Epithelial cell of proximal tubule (primary cell): ENCODE data around the gene CHD6. TPM values are rescaled to one million over a fixed set of nuclear protein-coding genes. Genes with fewer than 3 reads are reported as not detected.

Experiments used
- DNase-seq: peaks from one replicate; pipeline ENCODE4 v3.0.0-alpha.2; 2011; ENCODE audit warnings: low read depth
- H3K4me3 ChIP-seq: 2 replicates; pipeline ENCODE4 v1.5.1; 2011; ENCODE audit warnings: low read depth, mild to moderate bottlenecking, low read length
- total RNA-seq: library from RNA; depleted of rRNA; stranded (reverse); fragments of >200 nt; gene quantifications from 2 replicates; pipeline ENCODE4 v1.2.3, GENCODE V29; 2015
- TF ChIP-seq, protein P1 (sequence below): conservative IDR thresholded peaks from 2 replicates; pipeline ENCODE4 v1.5.1; 2012; ENCODE audit warnings: low read depth, mild to moderate bottlenecking, low read length

Gene CHD6
- total RNA-seq, 1 donor from 2014 or later = 22.3 TPM

DNA sequence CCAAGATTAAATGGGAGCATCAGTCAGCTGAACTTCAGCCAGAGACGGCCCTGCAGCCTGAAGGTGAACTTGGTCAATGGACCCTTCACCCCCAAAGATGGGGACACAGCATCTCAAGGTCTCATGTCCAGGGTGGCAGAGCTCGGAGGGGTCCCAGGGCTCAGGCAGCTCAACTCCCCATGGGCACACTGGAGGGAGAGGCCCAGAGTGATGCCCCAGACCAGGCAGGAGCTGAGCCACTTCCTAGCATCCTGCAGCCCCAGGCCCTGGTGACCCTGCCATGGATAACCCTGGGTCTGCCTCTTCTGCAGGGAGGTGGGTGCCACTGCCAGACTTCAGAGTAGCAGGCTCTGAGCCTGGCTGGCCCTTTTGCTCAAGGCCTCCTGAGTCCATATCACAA, 224.1 kb downstream of the CHD6 start:
- DNase-seq = no peak
- TF ChIP-seq, protein P1, sequence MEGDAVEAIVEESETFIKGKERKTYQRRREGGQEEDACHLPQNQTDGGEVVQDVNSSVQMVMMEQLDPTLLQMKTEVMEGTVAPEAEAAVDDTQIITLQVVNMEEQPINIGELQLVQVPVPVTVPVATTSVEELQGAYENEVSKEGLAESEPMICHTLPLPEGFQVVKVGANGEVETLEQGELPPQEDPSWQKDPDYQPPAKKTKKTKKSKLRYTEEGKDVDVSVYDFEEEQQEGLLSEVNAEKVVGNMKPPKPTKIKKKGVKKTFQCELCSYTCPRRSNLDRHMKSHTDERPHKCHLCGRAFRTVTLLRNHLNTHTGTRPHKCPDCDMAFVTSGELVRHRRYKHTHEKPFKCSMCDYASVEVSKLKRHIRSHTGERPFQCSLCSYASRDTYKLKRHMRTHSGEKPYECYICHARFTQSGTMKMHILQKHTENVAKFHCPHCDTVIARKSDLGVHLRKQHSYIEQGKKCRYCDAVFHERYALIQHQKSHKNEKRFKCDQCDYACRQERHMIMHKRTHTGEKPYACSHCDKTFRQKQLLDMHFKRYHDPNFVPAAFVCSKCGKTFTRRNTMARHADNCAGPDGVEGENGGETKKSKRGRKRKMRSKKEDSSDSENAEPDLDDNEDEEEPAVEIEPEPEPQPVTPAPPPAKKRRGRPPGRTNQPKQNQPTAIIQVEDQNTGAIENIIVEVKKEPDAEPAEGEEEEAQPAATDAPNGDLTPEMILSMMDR = no peak
- no peak overlapping the region for H3K4me3 ChIP-seq

DNA sequence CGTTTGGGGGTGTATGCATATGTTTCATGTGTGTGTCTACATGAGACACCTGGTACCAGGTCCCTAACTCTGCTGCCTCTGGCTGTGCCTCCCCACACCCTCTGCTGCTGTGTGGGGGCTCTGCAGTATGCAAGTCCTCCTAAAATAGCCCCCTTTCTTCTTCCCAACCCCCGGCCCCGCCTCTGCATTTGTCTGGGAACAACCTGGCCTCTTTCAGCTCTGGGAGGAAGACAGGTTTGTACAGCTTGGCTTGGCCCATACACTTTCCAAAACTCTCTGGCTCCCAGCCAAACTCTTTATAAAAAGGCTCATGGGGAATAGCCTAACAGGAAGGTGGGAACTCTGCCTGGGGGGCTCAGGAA, 224.5 kb downstream of the CHD6 start:
- no peak overlapping the region for H3K4me3 ChIP-seq
- TF ChIP-seq, protein P1 = no peak
- no peak for DNase-seq

DNA sequence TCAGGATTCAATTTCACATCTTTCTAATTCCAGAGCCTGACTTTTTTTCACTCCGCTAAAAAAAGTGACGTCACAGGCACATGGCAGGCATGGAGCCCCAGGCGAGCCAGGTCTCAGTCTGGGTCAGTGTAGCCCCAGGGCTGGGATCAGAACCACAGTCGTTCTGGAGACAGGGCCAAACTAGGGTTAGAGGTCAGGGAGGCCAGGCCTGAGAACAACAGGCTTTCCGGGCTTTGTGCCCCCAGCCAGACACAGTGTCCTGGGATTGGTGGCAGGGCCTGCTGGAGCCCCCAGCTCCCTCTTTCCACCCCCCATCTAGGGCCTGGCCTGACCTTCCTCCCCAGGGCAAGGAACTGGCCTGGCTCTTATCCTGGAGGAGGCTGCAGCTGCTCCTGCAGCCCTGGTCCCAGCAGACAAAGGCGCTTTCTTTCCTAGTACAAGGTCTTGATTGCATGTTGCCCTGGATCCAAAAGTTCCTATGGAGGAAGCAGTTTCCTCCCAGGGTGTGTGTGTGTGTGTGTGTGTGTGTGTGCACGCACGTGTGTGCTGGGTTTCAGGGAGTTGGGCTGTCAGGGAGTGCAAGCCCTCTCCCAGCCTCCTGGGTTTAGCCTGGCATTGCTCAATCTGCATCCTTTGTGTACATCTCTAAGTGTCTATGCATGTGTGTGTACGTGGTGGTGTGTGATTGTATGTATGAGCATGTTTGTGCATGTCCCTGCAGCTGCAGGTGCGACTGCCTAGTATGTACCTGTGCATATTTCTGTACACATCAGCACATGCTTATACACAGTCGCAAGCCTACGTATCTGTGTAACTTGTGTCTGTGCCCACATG, 225.1 kb downstream of the CHD6 start:
- H3K4me3 ChIP-seq = no peak overlapping the region
- DNase-seq = no peak
- TF ChIP-seq, protein P1 = no peak

DNA sequence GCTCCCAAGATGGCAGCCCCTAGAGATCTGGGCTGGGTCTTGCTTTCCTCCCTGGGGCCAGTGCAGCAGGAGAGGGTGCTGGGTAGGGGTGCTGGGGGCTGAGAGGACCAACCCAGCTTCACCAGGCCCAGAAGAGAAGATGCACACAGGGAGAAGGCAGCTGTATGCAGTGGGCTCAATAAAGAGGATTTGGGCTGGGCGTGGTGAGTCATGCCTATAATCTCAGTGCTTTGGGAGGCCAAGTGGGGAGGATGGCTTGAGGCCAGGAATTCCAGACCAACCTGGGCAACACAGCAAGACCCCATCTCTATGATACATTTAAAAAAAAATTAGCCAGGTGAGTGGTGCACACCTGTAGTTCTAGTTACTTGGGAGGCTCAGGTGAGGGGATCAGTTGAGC, 225.9 kb downstream of the CHD6 start:
- H3K4me3 ChIP-seq = no peak overlapping the region
- DNase-seq = no peak
- TF ChIP-seq, protein P1 = no peak

DNA sequence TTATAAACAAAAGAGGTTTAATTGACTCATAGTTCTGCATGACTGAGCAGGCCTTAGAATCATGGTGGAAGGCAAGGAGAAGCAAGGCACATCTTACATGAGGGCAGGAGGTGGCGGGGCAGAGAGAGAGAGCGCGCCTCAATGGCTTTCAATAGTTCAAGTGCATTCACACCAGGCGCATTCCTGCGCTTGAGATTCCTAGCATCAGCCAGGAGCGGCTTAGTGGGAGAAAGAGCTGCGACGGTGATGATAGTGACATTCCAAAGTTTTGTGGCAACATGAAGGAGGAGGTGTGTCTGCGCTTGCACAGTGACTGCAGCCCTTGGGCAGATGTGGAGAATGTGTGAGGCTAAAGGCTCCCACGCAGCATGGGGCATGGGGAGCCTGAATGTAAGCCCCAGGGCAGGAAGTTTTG, 226.6 kb downstream of the CHD6 start:
- no peak for DNase-seq
- H3K4me3 ChIP-seq = no peak overlapping the region
- TF ChIP-seq, protein P1 = no peak

DNA sequence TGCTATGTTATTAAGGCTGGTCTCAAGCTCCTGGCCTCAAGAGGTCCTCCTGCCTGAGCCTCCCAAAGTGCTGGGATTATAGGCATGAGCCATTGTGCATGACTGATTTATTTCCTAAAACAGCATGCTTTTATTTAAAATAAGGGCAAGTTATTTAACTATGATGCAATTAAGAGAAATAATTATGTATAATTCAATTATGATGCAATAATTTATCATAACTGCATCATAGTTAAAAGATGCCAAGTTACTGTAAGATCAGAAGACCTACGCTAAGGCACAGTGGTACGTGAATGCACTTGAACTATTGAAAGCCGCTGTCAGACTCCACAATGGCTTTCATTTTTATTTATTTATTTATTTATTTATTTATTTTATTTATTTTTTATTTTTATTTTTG, 227.3 kb downstream of the CHD6 start:
- TF ChIP-seq, protein P1 = no peak
- DNase-seq = no peak
- no peak overlapping the region for H3K4me3 ChIP-seq

DNA sequence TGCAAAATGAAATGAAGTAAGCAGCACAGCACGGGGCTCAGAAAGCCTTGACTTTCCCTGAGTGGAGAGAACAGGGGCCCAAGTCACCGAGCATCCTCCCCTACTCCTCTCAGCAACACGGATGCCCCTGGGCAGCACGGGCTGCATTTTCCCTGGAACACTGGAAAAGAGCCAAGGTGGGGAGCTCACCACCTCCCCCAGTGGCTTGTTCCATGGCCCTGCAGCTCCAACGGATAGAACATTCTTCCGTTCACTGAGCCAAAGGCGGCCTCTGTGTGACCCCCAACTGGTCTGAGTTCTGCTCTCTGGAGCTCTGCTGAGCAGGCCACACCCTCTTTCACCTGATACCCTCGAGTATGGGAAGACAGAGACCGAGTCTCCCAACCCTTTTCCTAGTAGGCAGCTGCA, 230.7 kb downstream of the CHD6 start:
- no peak for DNase-seq
- no peak overlapping the region for H3K4me3 ChIP-seq
- TF ChIP-seq, protein P1 = no peak
